PFSK-1 (cell line): ENCODE data around the gene NOP16.

Source experiments
- FOXP2 ChIP-seq: optimal IDR thresholded peaks from 2 replicates; pipeline ENCODE3; 2011; ENCODE audit warnings: borderline replicate concordance, control low read depth, inconsistent platforms; ENCODE audit not compliant: insufficient read depth; ENCODE audit errors: extremely low read length, extremely low read depth
- POLR2AphosphoS5 ChIP-seq: IDR thresholded peaks from 2 replicates; pipeline ENCODE4 v1.6.1; 2012; ENCODE audit warnings: low read depth, mild to moderate bottlenecking, control low read depth, low read length, moderate library complexity
- SIN3A ChIP-seq: IDR thresholded peaks from 2 replicates; pipeline ENCODE4 v1.6.1; 2012; ENCODE audit warnings: mild to moderate bottlenecking, low read length, moderate library complexity, borderline replicate concordance; ENCODE audit not compliant: insufficient read depth
- TAF1 ChIP-seq: IDR thresholded peaks from 2 replicates; pipeline ENCODE4 v1.6.1; 2012; ENCODE audit warnings: low read length, control low read depth, borderline replicate concordance; ENCODE audit not compliant: insufficient read depth

DNA sequence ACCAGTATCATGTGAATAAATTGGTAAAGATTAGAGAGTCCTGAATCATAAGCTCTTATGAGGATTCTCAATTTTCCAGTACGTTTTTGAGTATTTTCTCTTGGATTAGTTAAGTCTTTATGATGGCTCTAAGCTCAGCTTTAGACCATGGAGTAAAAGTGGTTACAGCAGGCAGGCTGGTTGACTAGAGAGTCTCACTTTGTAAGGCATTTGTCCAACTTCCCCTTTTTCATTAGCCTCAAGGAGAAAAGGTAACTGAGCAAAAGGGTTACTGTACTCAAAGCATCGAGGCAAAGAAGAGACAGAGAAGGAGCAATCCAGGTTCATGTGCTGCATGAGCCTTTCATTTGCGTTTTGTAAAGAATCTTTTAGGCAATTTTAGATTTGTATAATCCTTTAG, 8.5 kb downstream of the NOP16 start:
- TF ChIP-seq TAF1: no peak
- TF ChIP-seq FOXP2: no peak
- TF ChIP-seq POLR2AphosphoS5: no peak
- no peak for TF ChIP-seq SIN3A
